Motor neuron (in vitro differentiated cells): ENCODE data around the gene COX7A1. TPM values are rescaled to one million over a fixed set of nuclear protein-coding genes. Genes with fewer than 3 reads are reported as not detected.

Experiments used
- ATAC-seq, 8 experiments: fragments of 200-7000 bp; cut with Tn5 transposase; replicated peaks in 6 of 8; 2 replicates each; pipeline ENCODE4 v1.8.0; 2021; ENCODE audit warnings: mild to moderate bottlenecking in 8 of 8, moderate library complexity in 8 of 8
- H3K27ac ChIP-seq, 2 donors: fragments of 250-450 bp; sonication (Bioruptor Pico); 2 replicates each; pipeline ENCODE4 v1.9.0; 2021; ENCODE audit warnings: antibody characterized with exemption in 2 of 2, mild to moderate bottlenecking in 2 of 2, moderate library complexity in 1 of 2
- H3K4me1 ChIP-seq, 2 donors: fragments of 250-450 bp; sonication (Bioruptor Pico); replicated peaks in 1 of 2; 2 replicates each; pipeline ENCODE4 v1.6.1; 2021; ENCODE audit warnings: antibody characterized with exemption in 2 of 2, mild to moderate bottlenecking in 2 of 2, moderate library complexity in 1 of 2
- H3K4me3 ChIP-seq, 5 donors: fragments of 250-450 bp; sonication (Bioruptor Pico); 2 replicates each; pipeline ENCODE4 v1.9.0; 2021; ENCODE audit warnings: antibody characterized with exemption in 5 of 5, mild to moderate bottlenecking in 5 of 5, moderate library complexity in 4 of 5
- WGBS, 10 experiments: fragments of 450-650 bp; shearing (Covaris generic); methylation state at CpG; one replicate each; pipeline ENCODE4 v1.0.0; 2022; 5-methylcytosine and 5-hydroxymethylcytosine counted together
- in situ Hi-C, 9 experiments: fragments of 400-800 bp; cut with MboI; loops; one replicate each; pipeline ENCODE4 v1.15.0; 2021; ENCODE audit warnings: low sequenced_read_pairs in 9 of 9, low pct_unique_long_range_greater_than_20kb in 2 of 9; ENCODE audit not compliant: unreplicated experiment in 9 of 9
- total RNA-seq, 8 experiments: library from RNA; unstranded; fragments of 300-600 nt; gene quantifications; 2 replicates each; pipeline versions ENCODE4 v1.2.3 to v1.2.4, GENCODE V29; 2022

The COX7A1 gene
- total RNA-seq, 8 experiments from 2014 or later: 0.54 to 66.9 (median 1.3) TPM; not detected in 1

GRCh38 chr19:36103040-36103626, 49.1 kb downstream of the COX7A1 start:
- in situ Hi-C loops: no loop called here
- H3K27ac ChIP-seq: no peak overlapping the region
- no peak for ATAC-seq
- H3K4me3 ChIP-seq: no peak overlapping the region
- WGBS, 10 experiments: 96 to 100% (median 100%) methylated on average over 1 to 5 of the region's 24 CpGs; no CpG with 5 or more reads in 7 of the 10 experiments
- no peaks in the 10 kb centered on the region for H3K4me1 ChIP-seq

GRCh38 chr19:36101550-36102327, 50.5 kb downstream of the COX7A1 start:
- Histone ChIP-seq H3K4me3 (no peak overlapping the region), H3K4me1 (peaks cover 0 to 6% of the 10 kb centered on the region in 2 donors), H3K27ac (no peak overlapping the region)
- in situ Hi-C loops: no loop called here
- peak in 1 of 8 experiments; percentile 42 for ATAC-seq
- WGBS, 10 experiments: 85 to 100% (median 98%) methylated on average over 1 to 7 of the region's 27 CpGs; no CpG with 5 or more reads in 5 of the 10 experiments

Other genes starting within 250 kb of the COX7A1 start
- 1 to 10 TPM in 2 of 8 experiments, under 1 TPM in 3, not detected in 3; 0.33 to 3.8 (median 0.62) TPM for gene HCST, start 249.9 kb downstream of the COX7A1 start, total RNA-seq
- under 1 TPM in 1 of 8 experiments, not detected in 7; 0.76 TPM for gene TYROBP, start 244.2 kb downstream of the COX7A1 start, total RNA-seq
- 10 to 100 TPM in 1 of 8 experiments, 1 to 10 TPM in 6, under 1 TPM in 1; 0.56 to 11.7 (median 6.5) TPM for gene LRFN3, start 216.1 kb downstream of the COX7A1 start, total RNA-seq
- gene SDHAF1, start 157.3 kb downstream of the COX7A1 start, total RNA-seq: 10 to 100 TPM; 10.6 to 23.5 (median 18.1) TPM
- 1 to 10 TPM in 2 of 8 experiments, under 1 TPM in 6; 0.33 to 2.2 (median 0.56) TPM for gene SYNE4, start 143.6 kb downstream of the COX7A1 start, total RNA-seq
- gene ALKBH6, start 138.2 kb downstream of the COX7A1 start, total RNA-seq: 10 to 100 TPM; 12.0 to 42.9 (median 19.7) TPM
- gene CLIP3, start 119.6 kb downstream of the COX7A1 start, total RNA-seq: 10 to 100 TPM in 6 of 8 experiments, 1 to 10 TPM in 2; 2.7 to 33.8 (median 13.1) TPM
- 10 to 100 TPM in 2 of 8 experiments, 1 to 10 TPM in 6; 3.7 to 13.0 (median 6.5) TPM for gene THAP8, start 98.2 kb downstream of the COX7A1 start, total RNA-seq
- gene WDR62, start 97.5 kb downstream of the COX7A1 start, total RNA-seq: 10 to 100 TPM in 1 of 8 experiments, 1 to 10 TPM in 4, under 1 TPM in 3; 0.49 to 12.6 (median 1.3) TPM
- gene OVOL3, start 41.3 kb downstream of the COX7A1 start, total RNA-seq: under 1 TPM in 1 of 8 experiments, not detected in 7; 0.54 TPM
- gene POLR2I, start 37.6 kb downstream of the COX7A1 start, total RNA-seq: 100 to 1,000 TPM in 6 of 8 experiments, 10 to 100 TPM in 2; 87.3 to 171 (median 111) TPM
- 100 to 1,000 TPM; 134 to 390 (median 281) TPM for gene TBCB, start 37.0 kb downstream of the COX7A1 start, total RNA-seq
- gene CAPNS1, start 12.4 kb downstream of the COX7A1 start, total RNA-seq: 100 to 1,000 TPM; 146 to 839 (median 321) TPM
- 1 to 10 TPM; 2.9 to 5.7 (median 4.8) TPM for gene ZNF565, start 62.2 kb upstream of the COX7A1 start, total RNA-seq
- gene ZNF146, start 62.7 kb upstream of the COX7A1 start, total RNA-seq: 100 to 1,000 TPM in 5 of 8 experiments, 10 to 100 TPM in 3; 68.8 to 141 (median 114) TPM
- 10 to 100 TPM in 4 of 8 experiments, 1 to 10 TPM in 4; 2.1 to 13.8 (median 10.6) TPM for gene ZFP14, start 226.8 kb upstream of the COX7A1 start, total RNA-seq